ENCODE measurements around the gene CDK5.

- no peak for TF ChIP-seq CTCF (IDR thresholded peaks at IDR 0.05; ENCODE audit: insufficient read depth, low read length)
- no peak for TF ChIP-seq SPI1 (IDR thresholded peaks at IDR 0.05; ENCODE audit: borderline replicate concordance, low read depth)
- no peak for TF ChIP-seq REST (IDR thresholded peaks at IDR 0.05; ENCODE audit: insufficient replicate concordance, low read depth)
- TF ChIP-seq GABPA (IDR thresholded peaks at IDR 0.05; ENCODE audit: low read depth): no peak
- TF ChIP-seq POLR2AphosphoS5 (IDR thresholded peaks at IDR 0.05; ENCODE audit: low read depth): no peak
Measured at GRCh38 chr7:151011097-151011409, 46.6 kb downstream of the CDK5 start.

All from HL-60 (cell line).